ENCODE measurements around the gene DLG2.

Gene DLG2

DNA sequence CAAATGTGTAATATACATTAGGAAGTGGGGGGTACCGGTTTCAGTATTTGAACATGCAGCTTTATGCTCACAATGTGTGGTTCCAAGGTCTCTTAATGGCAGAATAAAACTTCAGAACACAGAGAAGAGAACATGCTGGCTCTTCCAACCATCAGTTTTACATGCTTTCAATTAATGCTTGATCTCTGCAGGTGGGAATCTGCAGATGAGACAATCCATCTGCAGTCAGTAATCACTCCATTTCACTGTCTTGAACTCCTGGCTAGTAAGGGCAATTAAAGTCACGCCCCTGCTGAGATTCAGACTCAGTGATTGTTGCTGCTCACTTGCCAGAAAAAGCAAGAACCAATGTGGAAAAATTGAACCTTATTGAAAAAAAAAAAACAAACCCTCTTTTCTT, 945.7 kb downstream of the DLG2 start:
- no peak for DNase-seq

DNA sequence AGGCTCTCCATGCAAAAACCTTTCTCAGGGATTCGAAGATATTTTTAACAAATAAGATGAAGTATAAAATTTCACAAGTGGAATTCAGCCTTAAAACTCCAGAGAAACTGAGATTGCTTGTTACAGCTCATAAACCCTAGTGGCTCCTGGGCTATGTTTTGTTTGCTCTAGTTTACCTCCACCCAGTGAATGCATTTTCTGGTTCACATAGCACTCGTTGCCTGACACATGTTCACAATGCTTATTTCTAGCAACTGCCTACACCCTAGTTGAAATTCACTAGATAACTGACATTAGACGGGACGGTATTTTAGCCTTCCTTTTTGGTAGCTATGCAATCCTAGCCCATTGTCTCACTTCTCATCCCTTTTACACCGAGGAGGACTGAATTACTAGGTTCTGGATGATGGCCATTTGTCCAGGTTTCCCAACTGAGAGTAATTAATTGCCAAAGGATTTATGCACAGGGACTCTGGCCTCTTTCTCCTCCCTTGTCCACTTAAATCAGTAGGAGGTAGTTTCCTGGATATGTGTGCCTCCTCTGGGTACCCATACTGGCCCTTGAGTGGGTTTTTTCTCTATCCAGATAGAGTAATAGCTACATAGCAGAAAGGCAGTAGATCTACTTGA, 951.6 kb downstream of the DLG2 start:
- no peak for DNase-seq

DNA sequence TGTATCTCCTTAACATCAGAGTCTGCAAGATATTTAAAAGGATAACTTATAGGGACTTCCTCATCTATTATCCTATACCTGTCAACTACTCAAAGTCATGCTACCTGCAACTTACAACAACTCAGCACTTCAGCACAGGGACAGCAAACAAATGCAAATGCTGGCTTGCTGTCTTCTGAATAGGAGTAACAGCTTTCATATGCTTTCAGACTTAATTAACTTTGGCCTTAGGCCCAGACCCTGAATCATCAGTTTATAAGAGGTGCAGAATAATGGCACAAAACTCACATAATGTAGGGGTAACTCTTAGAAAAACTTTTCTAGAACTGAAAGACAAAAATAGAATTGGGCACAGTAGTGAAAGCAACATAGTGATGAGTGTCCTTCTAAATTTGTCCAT, 953.4 kb downstream of the DLG2 start:
- peak in 4 of 56 donors; percentile 2 to 43 (median 9) for DNase-seq

GRCh38 chr11:84671325-84671999, 955.7 kb downstream of the DLG2 start:
- DNase-seq = no peak

DNA sequence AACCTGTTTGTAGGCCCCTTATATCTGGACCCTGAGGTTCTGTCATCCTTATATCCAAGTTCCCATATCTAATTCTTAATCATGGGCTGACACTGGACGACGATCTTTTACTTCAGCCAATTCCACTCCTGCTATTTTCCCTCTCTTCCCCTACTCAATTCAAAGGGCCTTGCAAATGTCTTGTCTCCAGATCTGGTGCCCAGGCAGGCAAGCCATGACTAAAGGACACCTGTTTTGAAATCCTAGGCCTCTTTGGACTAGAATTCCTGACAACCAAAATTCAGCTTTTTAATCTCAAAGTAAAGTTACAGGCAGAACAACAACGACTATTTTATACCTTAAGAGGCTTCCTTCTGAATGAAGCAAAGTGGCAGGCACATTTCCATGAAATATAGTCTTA, 963.4 kb downstream of the DLG2 start:
- DNase-seq = no peak

DNA sequence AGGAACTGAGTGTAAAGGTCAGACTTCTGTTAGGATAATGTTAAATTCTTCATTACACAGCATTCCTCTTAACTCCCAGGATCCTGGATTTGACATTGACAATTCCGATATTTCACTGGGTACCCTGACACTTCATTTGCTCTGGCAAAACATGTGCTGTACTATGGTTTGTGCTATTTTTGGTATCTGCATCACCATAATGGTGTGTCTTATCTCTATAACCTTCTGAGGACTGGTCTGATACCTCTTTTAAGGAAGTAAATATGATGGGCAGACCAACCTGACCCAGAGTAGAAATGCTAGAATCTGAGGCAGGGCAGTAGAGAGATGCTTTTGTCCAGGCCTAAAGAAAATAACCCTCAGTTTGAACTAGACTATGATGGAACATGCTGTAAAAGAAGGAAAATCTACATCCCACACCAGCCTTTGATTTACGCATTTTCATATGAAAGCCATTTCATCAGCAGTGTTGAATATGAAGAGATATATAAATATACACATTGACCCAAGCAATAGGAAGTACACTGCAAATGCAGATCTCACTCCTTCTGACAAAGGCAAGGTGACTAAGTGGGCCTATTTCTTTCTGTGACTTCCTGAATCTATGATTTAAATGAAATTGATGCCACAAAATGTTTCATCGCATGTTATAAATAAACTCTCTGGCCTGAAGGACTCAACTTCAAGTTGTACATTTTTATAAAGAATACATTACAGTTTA, 966.7 kb downstream of the DLG2 start:
- no peak for DNase-seq

GRCh38 chr11:84655712-84656111, 971.4 kb downstream of the DLG2 start:
- no peak for DNase-seq

- DNase-seq = peak in 1 of 56 donors; percentile 16
These were observed 978.7 kb downstream of the DLG2 start for GRCh38 chr11:84648471-84648870.

GRCh38 chr11:84645988-84646694, 981.0 kb downstream of the DLG2 start:
- DNase-seq = no peak

GRCh38 chr11:84642500-84642899, 984.6 kb downstream of the DLG2 start:
- no peak for DNase-seq

DNA sequence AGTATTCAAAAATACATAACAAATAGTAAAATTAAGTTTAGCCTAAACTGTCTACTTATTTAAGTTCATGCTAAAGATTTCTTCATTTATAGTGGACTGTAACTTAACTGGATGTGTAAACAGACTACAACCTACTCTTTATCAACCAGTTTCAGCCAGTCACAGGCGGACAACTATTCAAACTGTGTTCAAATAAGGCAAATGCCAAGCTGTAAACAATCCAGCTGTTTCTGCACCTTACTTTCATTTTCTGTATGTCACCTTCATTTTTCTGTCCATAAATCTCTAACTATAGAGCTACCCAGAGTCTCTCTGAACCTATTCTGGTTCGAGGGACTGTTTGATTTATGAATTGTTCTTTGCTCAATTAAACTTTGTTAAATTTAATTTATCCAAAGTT, 992.8 kb downstream of the DLG2 start:
- no peak for DNase-seq

DNA sequence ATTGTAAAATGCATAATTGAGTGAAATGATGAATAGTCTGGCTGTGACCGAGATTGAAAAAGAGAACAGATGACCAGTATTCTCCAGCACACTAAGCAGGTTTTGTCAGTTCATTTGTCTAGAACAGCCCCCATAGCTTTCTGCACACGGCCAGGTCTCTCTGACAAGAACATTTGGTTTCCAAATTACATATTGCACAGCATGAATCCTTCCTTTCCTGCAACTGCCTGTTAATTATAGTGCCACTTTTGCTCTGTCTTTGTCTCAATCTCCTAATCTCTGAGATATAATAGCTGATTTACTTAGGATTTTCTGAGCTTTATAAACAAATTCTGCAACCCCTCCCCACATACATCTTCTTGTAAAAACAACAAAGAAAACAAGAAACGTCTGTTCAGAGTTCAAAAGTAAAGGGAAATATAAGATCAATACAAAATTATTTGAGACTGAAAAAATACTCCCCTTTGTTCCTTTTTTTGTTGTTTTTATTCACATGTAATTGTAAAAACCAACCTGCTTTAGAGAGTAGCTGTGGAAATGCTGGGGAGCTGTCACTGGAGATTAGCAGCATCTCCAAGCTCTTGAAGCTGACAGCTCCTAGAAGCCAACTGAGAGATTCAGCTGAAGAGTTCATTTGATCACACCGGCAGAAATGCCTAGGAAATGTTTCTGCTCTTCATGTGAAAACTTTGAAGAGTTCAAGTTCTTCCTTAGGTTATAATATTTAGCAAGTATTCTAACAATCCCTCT, 998.1 kb downstream of the DLG2 start:
- no peak for DNase-seq

GRCh38 chr11:84626256-84626655, 1000.9 kb downstream of the DLG2 start:
- no peak for DNase-seq

DNA sequence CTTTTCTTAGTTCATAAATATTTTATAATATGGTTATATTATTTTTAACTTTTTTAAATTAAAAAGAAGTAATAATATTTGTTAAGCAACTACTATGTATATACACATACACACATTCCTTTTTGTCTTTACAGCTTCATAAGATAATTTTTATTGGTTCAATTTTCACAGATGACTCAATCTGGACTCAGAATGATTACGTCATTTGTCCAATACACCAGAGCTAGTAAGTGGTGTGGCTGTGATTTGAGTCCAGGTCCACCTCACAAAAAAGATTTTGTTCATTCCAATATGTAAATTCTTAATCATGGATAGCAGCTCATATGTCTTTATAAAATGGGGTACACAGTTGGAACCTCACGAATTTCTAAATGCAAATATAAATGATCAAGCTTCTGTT, 1014.5 kb downstream of the DLG2 start:
- no peak for DNase-seq

- DNase-seq = no peak
These were observed 1018.3 kb downstream of the DLG2 start for GRCh38 chr11:84608837-84609196.

GRCh38 chr11:84607975-84608836, 1018.9 kb downstream of the DLG2 start:
- DNase-seq = no peak

DNA sequence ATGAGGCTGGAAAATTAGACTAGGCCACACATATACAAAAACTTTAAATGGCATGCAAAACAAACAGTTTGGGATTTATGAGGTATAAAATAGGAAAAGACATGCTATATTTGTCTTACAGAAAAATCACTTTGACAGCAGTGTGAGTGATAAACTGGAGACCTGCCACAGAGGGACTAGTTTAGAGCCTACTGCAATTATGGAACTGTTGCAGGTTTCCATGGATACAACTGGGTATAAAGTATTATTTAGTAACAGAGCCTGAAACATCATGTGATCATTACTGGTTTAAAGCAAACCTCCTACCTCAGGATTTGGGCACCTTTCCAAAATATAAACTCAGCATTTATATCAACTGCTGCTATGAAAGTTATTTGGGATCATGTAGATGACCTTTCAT, 1032.5 kb downstream of the DLG2 start:
- no peak for DNase-seq

DNA sequence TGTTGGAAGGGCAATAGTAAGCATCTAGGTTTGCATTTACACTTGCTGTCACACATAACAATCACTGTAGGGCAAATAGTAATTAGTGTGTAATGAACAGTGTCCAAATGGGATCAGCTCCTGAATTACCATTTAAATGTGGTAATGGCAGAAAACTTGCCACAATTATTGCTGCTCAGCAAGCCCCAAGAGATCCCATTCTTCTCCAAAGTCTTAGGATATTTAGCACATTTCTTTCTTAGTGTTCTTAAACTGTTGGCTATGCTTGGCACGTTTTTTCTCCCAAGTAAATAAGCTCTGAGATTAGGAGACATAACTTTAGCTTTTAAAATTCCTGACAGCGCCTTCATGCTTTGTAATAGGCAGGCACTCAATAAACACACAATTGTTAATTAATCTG, 1037.0 kb downstream of the DLG2 start:
- DNase-seq = no peak

DNA sequence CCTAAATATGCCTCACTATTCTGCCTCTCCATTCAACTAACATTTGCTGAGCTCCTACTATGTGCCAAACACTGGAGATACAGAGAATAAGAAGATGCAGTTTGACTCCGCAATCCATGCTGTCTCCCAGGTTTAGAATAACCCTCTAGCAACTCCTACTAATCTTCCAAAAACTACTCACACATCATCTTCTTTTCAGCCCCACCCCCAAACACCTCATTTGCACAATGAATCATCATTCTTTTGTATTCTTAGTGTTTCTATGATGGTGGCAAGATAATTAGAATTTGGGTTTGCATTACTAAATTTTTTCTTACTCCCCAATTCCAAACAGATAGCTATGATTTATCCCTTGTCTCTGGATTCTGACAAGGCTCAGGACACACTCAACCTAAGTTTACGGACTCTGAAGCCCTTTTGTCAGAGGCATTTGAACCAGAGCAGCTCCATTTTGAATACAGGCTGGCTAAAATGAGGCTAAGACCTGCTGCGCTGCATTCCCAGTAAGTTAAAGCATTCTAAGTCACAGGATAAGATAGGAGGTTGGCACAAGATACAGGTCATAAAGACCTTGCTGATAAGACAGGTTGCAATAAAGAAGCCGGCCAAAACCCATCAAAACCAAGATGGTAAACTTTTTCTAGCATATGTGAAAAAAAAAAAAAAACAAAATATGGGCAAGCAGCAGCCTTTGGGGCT, 1038.9 kb downstream of the DLG2 start:
- peak in 5 of 56 donors; percentile 3 to 30 (median 10) for DNase-seq

DNA sequence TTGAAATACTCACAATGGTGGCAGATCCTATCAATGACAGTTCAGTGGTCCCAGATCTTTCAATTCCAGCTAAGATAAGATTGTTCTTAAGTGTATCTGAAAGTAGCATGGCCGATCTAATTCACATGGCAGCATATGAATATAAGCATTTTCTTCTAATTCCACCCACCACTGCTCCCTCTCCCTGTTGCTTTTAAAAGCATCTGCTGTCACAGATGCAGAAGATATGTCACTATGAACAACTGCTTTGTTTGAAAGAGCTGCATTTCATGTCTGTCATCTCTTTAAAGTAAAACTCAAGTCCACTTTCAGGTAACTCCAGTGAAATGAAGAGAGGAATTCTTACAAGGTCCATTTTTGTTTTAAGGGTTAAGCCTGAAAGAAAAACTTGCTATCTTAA, 1044.0 kb downstream of the DLG2 start:
- DNase-seq = no peak

Data from nucleus accumbens (tissue), 56 donors.